AG09309 (cell line): Measurements from ENCODE around the gene FAM124A.
"Not testable (repeated sequence)": the region's sequence is repeated elsewhere in the genome, so short reads cannot be mapped to it uniquely, and the experiment has no call there.

Source experiments
- DNase-seq: peaks from one replicate; pipeline ENCODE4 v3.0.0-alpha.2; 2010; ENCODE audit warnings: low read depth
- H3K4me3 ChIP-seq: 2 replicates; pipeline ENCODE4 v1.5.1; 2011; ENCODE audit warnings: mild to moderate bottlenecking, low read depth, low read length, moderate library complexity; ENCODE audit not compliant: control insufficient read depth
- TF ChIP-seq, protein P1 (sequence below): IDR thresholded peaks from 2 replicates; pipeline ENCODE4 v1.5.1; 2011; ENCODE audit warnings: mild to moderate bottlenecking, low read depth, low read length, inconsistent platforms; ENCODE audit not compliant: insufficient read depth, control insufficient read depth; ENCODE audit errors: missing control alignments

Gene FAM124A

DNA sequence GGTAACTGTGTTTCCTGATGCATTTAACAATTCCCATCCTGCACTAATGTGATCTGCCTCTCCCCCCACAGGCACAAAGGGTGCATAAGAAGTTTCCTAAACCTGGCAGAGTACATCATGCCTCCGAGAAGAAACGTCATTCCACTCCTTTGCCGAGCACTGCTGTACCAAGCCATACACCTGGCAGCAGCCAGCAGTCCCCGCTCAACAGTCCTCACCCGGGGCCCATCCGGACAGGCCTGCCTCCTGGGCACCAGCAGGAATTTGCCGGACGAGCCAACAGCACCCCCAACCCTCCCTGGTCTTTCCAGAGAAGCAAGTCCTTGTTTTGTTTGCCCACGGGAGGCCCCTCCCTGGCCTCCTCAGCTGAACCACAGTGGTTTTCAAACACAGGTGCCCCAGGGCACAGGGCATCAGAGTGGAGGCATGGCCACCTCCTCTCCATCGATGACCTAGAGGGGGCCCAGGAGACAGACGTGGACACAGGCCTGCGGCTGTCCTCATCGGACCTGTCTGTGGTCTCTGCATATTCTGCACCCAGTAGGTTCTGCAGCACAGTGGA lies 58.3 kb downstream of the FAM124A start:
- DNase-seq, result no peak
- H3K4me3 ChIP-seq, result no peak overlapping the region
- TF ChIP-seq, protein P1, sequence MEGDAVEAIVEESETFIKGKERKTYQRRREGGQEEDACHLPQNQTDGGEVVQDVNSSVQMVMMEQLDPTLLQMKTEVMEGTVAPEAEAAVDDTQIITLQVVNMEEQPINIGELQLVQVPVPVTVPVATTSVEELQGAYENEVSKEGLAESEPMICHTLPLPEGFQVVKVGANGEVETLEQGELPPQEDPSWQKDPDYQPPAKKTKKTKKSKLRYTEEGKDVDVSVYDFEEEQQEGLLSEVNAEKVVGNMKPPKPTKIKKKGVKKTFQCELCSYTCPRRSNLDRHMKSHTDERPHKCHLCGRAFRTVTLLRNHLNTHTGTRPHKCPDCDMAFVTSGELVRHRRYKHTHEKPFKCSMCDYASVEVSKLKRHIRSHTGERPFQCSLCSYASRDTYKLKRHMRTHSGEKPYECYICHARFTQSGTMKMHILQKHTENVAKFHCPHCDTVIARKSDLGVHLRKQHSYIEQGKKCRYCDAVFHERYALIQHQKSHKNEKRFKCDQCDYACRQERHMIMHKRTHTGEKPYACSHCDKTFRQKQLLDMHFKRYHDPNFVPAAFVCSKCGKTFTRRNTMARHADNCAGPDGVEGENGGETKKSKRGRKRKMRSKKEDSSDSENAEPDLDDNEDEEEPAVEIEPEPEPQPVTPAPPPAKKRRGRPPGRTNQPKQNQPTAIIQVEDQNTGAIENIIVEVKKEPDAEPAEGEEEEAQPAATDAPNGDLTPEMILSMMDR, result no peak

DNA sequence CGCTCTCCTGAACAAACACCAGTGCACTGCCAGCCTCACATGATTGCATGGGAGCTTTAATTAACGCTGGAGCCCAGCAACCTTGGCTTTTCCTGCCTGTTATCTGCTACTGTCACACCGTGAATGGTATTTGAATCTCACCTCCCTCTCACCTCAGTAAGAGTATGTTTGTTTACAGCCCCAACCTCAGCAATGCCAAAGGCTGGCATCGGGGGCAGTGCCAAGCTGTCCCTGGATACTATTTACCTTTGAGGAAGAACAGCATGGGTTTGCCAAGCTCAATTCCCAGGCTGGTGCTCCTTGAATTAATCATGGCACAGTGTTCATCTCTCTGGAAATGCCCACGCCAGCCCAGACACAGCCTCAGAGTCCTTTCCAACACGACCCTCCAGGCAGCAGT lies 60.1 kb downstream of the FAM124A start:
- H3K4me3 ChIP-seq, result no peak overlapping the region
- DNase-seq, result no peak
- TF ChIP-seq, protein P1, result no peak

DNA sequence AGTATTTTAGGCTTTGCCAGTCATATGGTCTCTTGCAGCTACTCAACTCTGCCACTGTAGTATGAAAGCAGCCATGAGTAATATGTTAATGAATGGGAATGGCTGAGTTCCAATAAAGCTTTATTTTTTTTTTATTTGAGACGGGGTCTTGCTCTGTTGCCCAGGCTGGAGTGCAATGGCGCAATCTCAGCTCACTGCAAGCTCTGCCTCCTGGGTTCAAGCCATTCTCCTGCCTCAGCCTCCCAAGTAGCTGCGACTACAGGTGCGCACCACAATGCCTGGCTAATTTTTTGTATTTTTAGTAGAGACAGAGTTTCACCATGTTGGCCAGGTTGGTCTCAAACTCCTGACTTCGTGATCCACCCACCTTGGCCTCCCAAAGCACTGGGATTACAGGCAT lies 60.7 kb downstream of the FAM124A start:
- DNase-seq, H3K4me3 ChIP-seq: not testable (repeated sequence)

DNA sequence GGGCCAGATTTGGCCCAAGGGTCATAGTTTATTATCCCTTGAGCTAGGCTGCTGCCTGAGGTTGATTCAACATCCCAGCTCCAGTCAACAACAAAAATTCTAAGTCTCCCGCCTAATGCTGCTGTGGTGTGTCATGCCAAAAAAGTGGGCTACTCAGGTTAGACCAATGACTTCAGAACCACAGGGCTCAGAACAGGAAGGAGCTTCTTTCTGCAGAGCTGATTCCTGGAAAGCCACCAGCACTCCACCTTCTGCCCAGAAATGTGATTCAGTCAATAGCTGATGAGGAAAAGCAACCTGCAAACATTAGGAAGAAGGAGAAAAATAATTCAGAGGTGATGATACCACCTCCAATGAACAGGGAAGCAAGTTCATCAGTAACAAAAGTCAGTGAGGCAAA lies 61.2 kb downstream of the FAM124A start:
- H3K4me3 ChIP-seq, result no peak overlapping the region
- no peak for DNase-seq
- TF ChIP-seq, protein P1, result no peak

DNA sequence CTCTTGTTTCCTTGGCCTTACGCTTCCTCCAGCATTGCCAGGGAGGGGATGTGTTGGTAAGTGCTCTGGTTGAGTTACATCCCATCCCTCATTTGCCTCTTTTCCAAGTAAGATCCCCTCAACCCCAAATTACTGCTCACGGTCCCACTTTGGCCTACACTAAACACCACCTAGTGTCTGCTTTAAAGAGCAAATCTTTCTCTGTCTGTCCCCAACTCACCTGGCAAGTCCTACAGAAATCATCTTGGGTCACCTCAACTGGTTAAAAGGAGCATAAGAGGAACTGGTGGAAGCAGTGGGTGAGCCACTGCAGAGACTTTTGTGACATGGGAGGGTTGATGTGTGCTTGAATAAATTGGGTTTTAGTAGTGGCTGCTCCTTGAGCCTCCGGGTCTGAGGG lies 62.1 kb downstream of the FAM124A start:
- TF ChIP-seq, protein P1, result no peak
- DNase-seq, result no peak

DNA sequence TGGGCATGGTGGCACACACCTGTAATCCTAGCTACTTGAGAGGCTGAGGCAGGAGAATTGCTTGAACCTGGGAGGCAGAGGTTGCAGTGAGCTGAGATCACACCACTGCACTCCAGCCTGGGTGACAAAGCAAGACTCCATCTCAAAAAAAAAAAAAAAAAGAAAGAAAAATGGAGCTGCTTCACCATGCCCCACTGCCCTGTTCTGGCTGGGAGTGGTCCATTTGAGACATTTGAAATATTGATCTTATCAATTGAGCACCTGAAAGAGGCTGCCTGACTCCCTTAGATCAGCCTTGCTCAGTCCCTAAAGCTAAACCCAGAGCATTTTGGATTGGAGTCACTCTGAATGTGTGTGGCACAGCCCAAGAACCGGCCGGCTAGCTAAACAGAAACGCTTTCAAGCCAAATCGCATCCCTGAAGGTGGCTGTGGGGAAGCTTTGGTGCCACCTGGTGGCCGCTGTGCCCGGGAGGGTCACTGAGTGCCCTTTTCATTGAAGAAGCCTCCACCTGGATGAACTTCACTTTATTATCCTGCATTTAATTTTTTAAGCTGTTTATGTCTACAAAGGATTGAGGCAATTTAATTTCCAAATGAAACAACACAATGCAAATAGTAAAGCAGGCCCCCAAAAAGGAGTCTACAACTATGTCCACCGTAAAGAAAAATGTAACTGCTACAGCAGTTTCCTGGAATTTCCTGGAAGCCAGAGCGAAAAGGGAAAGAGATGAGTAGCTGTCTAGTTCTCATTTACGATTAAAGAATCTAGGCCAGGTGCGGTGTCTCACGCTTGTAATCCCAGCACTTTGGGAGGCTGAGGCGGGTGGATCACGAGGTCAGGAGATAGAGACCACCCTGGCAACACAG lies 64.2 kb downstream of the FAM124A start:
- DNase-seq, result no peak
- TF ChIP-seq, protein P1, result peak; percentile 97
- H3K4me3 ChIP-seq, result no peak overlapping the region

More for the DNA sequence above, 62.1 kb downstream of the FAM124A start:
- H3K4me3 ChIP-seq, result no peak overlapping the region

DNA sequence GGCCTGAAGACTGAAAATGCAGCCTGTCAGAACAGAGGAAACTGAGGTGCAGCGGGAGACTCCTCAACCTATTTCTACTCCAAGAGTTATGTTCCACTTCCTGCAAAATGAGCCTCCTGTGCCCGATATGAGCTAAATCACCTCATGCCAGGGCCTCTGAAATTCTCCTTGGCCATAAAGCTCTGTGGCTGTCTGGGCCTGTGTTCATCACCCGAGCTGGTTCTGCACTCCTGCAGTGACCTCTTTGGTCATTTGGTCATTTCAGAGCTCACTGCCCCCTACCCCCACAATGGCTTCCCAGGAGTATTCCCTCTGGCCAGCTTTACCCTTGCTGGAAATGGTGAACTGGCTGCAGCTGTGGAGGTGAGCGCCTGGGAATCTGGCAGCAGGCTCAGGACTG lies 65.6 kb downstream of the FAM124A start:
- no peak for DNase-seq
- TF ChIP-seq, protein P1, result no peak
- no peak overlapping the region for H3K4me3 ChIP-seq

DNA sequence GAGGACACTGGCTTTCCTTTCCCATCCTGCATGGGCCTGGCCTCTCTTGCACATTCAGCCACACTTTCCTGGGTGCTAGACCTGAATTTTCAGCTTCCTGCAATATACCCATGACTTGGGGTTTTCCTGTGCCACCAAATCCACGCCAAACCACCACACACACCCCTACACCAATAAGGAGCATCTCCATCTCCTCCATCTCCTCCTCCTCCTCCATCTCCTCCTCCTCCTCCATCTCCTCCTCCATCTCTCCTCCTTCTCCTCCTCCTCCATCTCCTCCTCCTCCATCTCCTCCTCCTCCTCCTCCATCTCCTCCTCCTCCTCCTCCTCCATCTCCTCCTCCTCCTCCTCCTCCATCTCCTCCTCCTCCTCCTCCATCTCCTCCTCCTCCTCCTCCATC lies 66.1 kb downstream of the FAM124A start:
- DNase-seq, H3K4me3 ChIP-seq: not testable (repeated sequence)
